ENCODE data around the gene RPS6KA5. TPM values are rescaled to one million over a fixed set of nuclear protein-coding genes. Genes with fewer than 3 reads are reported as not detected.

RPS6KA5 gene
- total RNA-seq, 1 donor from 2014 or later: 3.1 TPM

GRCh38 chr14:90979515-90979914, 80.9 kb downstream of the RPS6KA5 start:
- Histone ChIP-seq H3K27ac (ENCODE audit: low read depth, low read length) (no peak overlapping the region), H3K4me3 (ENCODE audit: low read length in 3 of 3) (no peak overlapping the region), H3K27me3 (ENCODE audit: control insufficient read depth in 3 of 3, insufficient read depth in 3 of 3, low read length in 3 of 3) (no peaks in the 10 kb centered on the region), H3K4me1 (ENCODE audit: control insufficient read depth in 3 of 3, insufficient read depth in 3 of 3, low read length in 3 of 3) (peaks cover 0 to 3% (median 0%) of the 10 kb centered on the region in 3 donors), H3K36me3 (ENCODE audit: control insufficient read depth in 3 of 3, insufficient read depth in 3 of 3, low read length in 3 of 3) (peaks cover 0 to 8% (median 0%) of the 10 kb centered on the region in 3 donors), H3K9me3 (ENCODE audit: control insufficient read depth in 3 of 3, low read length in 3 of 3) (no peaks in the 10 kb centered on the region), H3K9ac (ENCODE audit: low read depth in 1 of 3, low read length in 3 of 3) (no peak overlapping the region)

GRCh38 chr14:90976101-90976500, 84.3 kb downstream of the RPS6KA5 start:
- H3K27ac ChIP-seq (ENCODE audit: low read depth, low read length): no peak overlapping the region
- peaks cover 0 to 3% (median 0%) of the 10 kb centered on the region in 3 donors for H3K4me1 ChIP-seq (ENCODE audit: control insufficient read depth in 3 of 3, insufficient read depth in 3 of 3, low read length in 3 of 3)
- H3K9ac ChIP-seq (ENCODE audit: low read depth in 1 of 3, low read length in 3 of 3): no peak overlapping the region
- H3K4me3 ChIP-seq (ENCODE audit: low read length in 3 of 3): no peak overlapping the region
- H3K27me3 ChIP-seq (ENCODE audit: control insufficient read depth in 3 of 3, insufficient read depth in 3 of 3, low read length in 3 of 3): no peaks in the 10 kb centered on the region
- no peaks in the 10 kb centered on the region for H3K9me3 ChIP-seq (ENCODE audit: control insufficient read depth in 3 of 3, low read length in 3 of 3)
- peaks cover 0 to 12% (median 0%) of the 10 kb centered on the region in 3 donors for H3K36me3 ChIP-seq (ENCODE audit: control insufficient read depth in 3 of 3, insufficient read depth in 3 of 3, low read length in 3 of 3)

- Histone ChIP-seq H3K4me1 (ENCODE audit: control insufficient read depth in 3 of 3, insufficient read depth in 3 of 3, low read length in 3 of 3) (peaks cover 0 to 2% (median 0%) of the 10 kb centered on the region in 3 donors), H3K9me3 (ENCODE audit: control insufficient read depth in 3 of 3, low read length in 3 of 3) (peaks cover 0 to 2% (median 0%) of the 10 kb centered on the region in 3 donors), H3K36me3 (ENCODE audit: control insufficient read depth in 3 of 3, insufficient read depth in 3 of 3, low read length in 3 of 3) (peaks cover 0 to 4% (median 0%) of the 10 kb centered on the region in 3 donors), H3K27ac (ENCODE audit: low read depth, low read length) (no peak overlapping the region), H3K27me3 (ENCODE audit: control insufficient read depth in 3 of 3, insufficient read depth in 3 of 3, low read length in 3 of 3) (no peaks in the 10 kb centered on the region), H3K9ac (ENCODE audit: low read depth in 1 of 3, low read length in 3 of 3) (no peak overlapping the region), H3K4me3 (ENCODE audit: low read length in 3 of 3) (no peak overlapping the region)
Measured at GRCh38 chr14:90971687-90972086, 88.8 kb downstream of the RPS6KA5 start.

GRCh38 chr14:90970167-90970600, 90.3 kb downstream of the RPS6KA5 start:
- H3K4me3 ChIP-seq (ENCODE audit: low read length in 3 of 3): no peak overlapping the region
- no peaks in the 10 kb centered on the region for H3K27me3 ChIP-seq (ENCODE audit: control insufficient read depth in 3 of 3, insufficient read depth in 3 of 3, low read length in 3 of 3)
- H3K27ac ChIP-seq (ENCODE audit: low read depth, low read length): no peak overlapping the region

GRCh38 chr14:90969531-90970166, 90.8 kb downstream of the RPS6KA5 start:
- Histone ChIP-seq H3K27me3 (ENCODE audit: control insufficient read depth in 3 of 3, insufficient read depth in 3 of 3, low read length in 3 of 3) (no peaks in the 10 kb centered on the region), H3K4me1 (ENCODE audit: control insufficient read depth in 3 of 3, insufficient read depth in 3 of 3, low read length in 3 of 3) (peaks cover 0 to 2% (median 0%) of the 10 kb centered on the region in 3 donors), H3K9ac (ENCODE audit: low read depth in 1 of 3, low read length in 3 of 3) (no peak overlapping the region), H3K4me3 (ENCODE audit: low read length in 3 of 3) (no peak overlapping the region), H3K9me3 (ENCODE audit: control insufficient read depth in 3 of 3, low read length in 3 of 3) (peaks cover 0 to 2% (median 0%) of the 10 kb centered on the region in 3 donors), H3K36me3 (ENCODE audit: control insufficient read depth in 3 of 3, insufficient read depth in 3 of 3, low read length in 3 of 3) (peaks cover 0 to 4% (median 0%) of the 10 kb centered on the region in 3 donors), H3K27ac (ENCODE audit: low read depth, low read length) (no peak overlapping the region)

More at GRCh38 chr14:90970167-90970600, 90.3 kb downstream of the RPS6KA5 start:
- no peak overlapping the region for H3K9ac ChIP-seq (ENCODE audit: low read depth in 1 of 3, low read length in 3 of 3)
- H3K9me3 ChIP-seq (ENCODE audit: control insufficient read depth in 3 of 3, low read length in 3 of 3): peaks cover 0 to 2% (median 0%) of the 10 kb centered on the region in 3 donors
- H3K36me3 ChIP-seq (ENCODE audit: control insufficient read depth in 3 of 3, insufficient read depth in 3 of 3, low read length in 3 of 3): peaks cover 0 to 4% (median 0%) of the 10 kb centered on the region in 3 donors
- H3K4me1 ChIP-seq (ENCODE audit: control insufficient read depth in 3 of 3, insufficient read depth in 3 of 3, low read length in 3 of 3): peaks cover 0 to 2% (median 0%) of the 10 kb centered on the region in 3 donors

- Histone ChIP-seq H3K4me3 (ENCODE audit: low read length in 3 of 3) (no peak overlapping the region), H3K36me3 (ENCODE audit: control insufficient read depth in 3 of 3, insufficient read depth in 3 of 3, low read length in 3 of 3) (no peaks in the 10 kb centered on the region), H3K27me3 (ENCODE audit: control insufficient read depth in 3 of 3, insufficient read depth in 3 of 3, low read length in 3 of 3) (no peaks in the 10 kb centered on the region), H3K4me1 (ENCODE audit: control insufficient read depth in 3 of 3, insufficient read depth in 3 of 3, low read length in 3 of 3) (peaks cover 0 to 2% (median 0%) of the 10 kb centered on the region in 3 donors), H3K9ac (ENCODE audit: low read depth in 1 of 3, low read length in 3 of 3) (no peak overlapping the region), H3K9me3 (ENCODE audit: control insufficient read depth in 3 of 3, low read length in 3 of 3) (peaks cover 0 to 2% (median 0%) of the 10 kb centered on the region in 3 donors), H3K27ac (ENCODE audit: low read depth, low read length) (no peak overlapping the region)
Measured at GRCh38 chr14:90968025-90968424, 92.4 kb downstream of the RPS6KA5 start.

- Histone ChIP-seq H3K27ac (ENCODE audit: low read depth, low read length) (no peak overlapping the region), H3K4me1 (ENCODE audit: control insufficient read depth in 3 of 3, insufficient read depth in 3 of 3, low read length in 3 of 3) (peaks cover 0 to 2% (median 0%) of the 10 kb centered on the region in 3 donors), H3K4me3 (ENCODE audit: low read length in 3 of 3) (no peak overlapping the region), H3K9ac (ENCODE audit: low read depth in 1 of 3, low read length in 3 of 3) (no peak overlapping the region), H3K27me3 (ENCODE audit: control insufficient read depth in 3 of 3, insufficient read depth in 3 of 3, low read length in 3 of 3) (no peaks in the 10 kb centered on the region), H3K9me3 (ENCODE audit: control insufficient read depth in 3 of 3, low read length in 3 of 3) (peaks cover 0 to 2% (median 0%) of the 10 kb centered on the region in 3 donors), H3K36me3 (ENCODE audit: control insufficient read depth in 3 of 3, insufficient read depth in 3 of 3, low read length in 3 of 3) (no peaks in the 10 kb centered on the region)
Measured at GRCh38 chr14:90966493-90966892, 93.9 kb downstream of the RPS6KA5 start.

GRCh38 chr14:90965765-90966164, 94.7 kb downstream of the RPS6KA5 start:
- H3K36me3 ChIP-seq (ENCODE audit: control insufficient read depth in 3 of 3, insufficient read depth in 3 of 3, low read length in 3 of 3): no peaks in the 10 kb centered on the region

GRCh38 chr14:90963343-90963742, 97.1 kb downstream of the RPS6KA5 start:
- Histone ChIP-seq H3K27ac (ENCODE audit: low read depth, low read length) (no peak overlapping the region), H3K9ac (ENCODE audit: low read depth in 1 of 3, low read length in 3 of 3) (no peak overlapping the region), H3K4me1 (ENCODE audit: control insufficient read depth in 3 of 3, insufficient read depth in 3 of 3, low read length in 3 of 3) (no peaks in the 10 kb centered on the region), H3K27me3 (ENCODE audit: control insufficient read depth in 3 of 3, insufficient read depth in 3 of 3, low read length in 3 of 3) (no peaks in the 10 kb centered on the region), H3K9me3 (ENCODE audit: control insufficient read depth in 3 of 3, low read length in 3 of 3) (peaks cover 0 to 2% (median 0%) of the 10 kb centered on the region in 3 donors), H3K36me3 (ENCODE audit: control insufficient read depth in 3 of 3, insufficient read depth in 3 of 3, low read length in 3 of 3) (no peaks in the 10 kb centered on the region), H3K4me3 (ENCODE audit: low read length in 3 of 3) (no peak overlapping the region)

More at GRCh38 chr14:90965765-90966164, 94.7 kb downstream of the RPS6KA5 start:
- Histone ChIP-seq H3K4me1 (ENCODE audit: control insufficient read depth in 3 of 3, insufficient read depth in 3 of 3, low read length in 3 of 3) (peaks cover 0 to 2% (median 0%) of the 10 kb centered on the region in 3 donors), H3K9me3 (ENCODE audit: control insufficient read depth in 3 of 3, low read length in 3 of 3) (peaks cover 0 to 2% (median 0%) of the 10 kb centered on the region in 3 donors), H3K27ac (ENCODE audit: low read depth, low read length) (no peak overlapping the region), H3K27me3 (ENCODE audit: control insufficient read depth in 3 of 3, insufficient read depth in 3 of 3, low read length in 3 of 3) (no peaks in the 10 kb centered on the region), H3K4me3 (ENCODE audit: low read length in 3 of 3) (no peak overlapping the region), H3K9ac (ENCODE audit: low read depth in 1 of 3, low read length in 3 of 3) (no peak overlapping the region)

GRCh38 chr14:90962505-90963109, 97.8 kb downstream of the RPS6KA5 start:
- Histone ChIP-seq H3K36me3 (ENCODE audit: control insufficient read depth in 3 of 3, insufficient read depth in 3 of 3, low read length in 3 of 3) (no peaks in the 10 kb centered on the region), H3K27me3 (ENCODE audit: control insufficient read depth in 3 of 3, insufficient read depth in 3 of 3, low read length in 3 of 3) (no peaks in the 10 kb centered on the region), H3K9ac (ENCODE audit: low read depth in 1 of 3, low read length in 3 of 3) (no peak overlapping the region), H3K9me3 (ENCODE audit: control insufficient read depth in 3 of 3, low read length in 3 of 3) (no peaks in the 10 kb centered on the region), H3K4me1 (ENCODE audit: control insufficient read depth in 3 of 3, insufficient read depth in 3 of 3, low read length in 3 of 3) (no peaks in the 10 kb centered on the region), H3K4me3 (ENCODE audit: low read length in 3 of 3) (no peak overlapping the region), H3K27ac (ENCODE audit: low read depth, low read length) (no peak overlapping the region)
